Activated CD8-positive, alpha-beta memory T cell treated with anti-CD3 and anti-CD28 coated beads, Interleukin-2, amount 50 U/mL, for 48 hours (primary cell): ENCODE results near the gene MCRS1.
"Not testable (repeated sequence)": the region's sequence is repeated elsewhere in the genome, so short reads cannot be mapped to it uniquely, and the experiment has no call there.

ENCODE experiments used
- DNase-seq: peaks from one replicate; pipeline ENCODE4 v3.0.0-alpha.2; 2020

The MCRS1 gene

GRCh38 chr12:49567611-49568441 lies at the start of gene MCRS1:
Gene MCRS1 (minus strand): TSS chr12:49568142. CDS start chr12:49566731, 1,411 bp downstream.
- DNase-seq: peak; percentile 95

- no peak for DNase-seq
Observed at GRCh38 chr12:49616533-49617219, 48.7 kb upstream of the MCRS1 start.

- DNase-seq: no peak
Observed at GRCh38 chr12:49615725-49616124, 47.8 kb upstream of the MCRS1 start.

GRCh38 chr12:49612210-49612609 lies 44.3 kb upstream of the MCRS1 start:
- DNase-seq: no peak

GRCh38 chr12:49610785-49611184 lies 42.8 kb upstream of the MCRS1 start:
- not testable (repeated sequence) for DNase-seq

GRCh38 chr12:49609875-49610154 lies 41.9 kb upstream of the MCRS1 start:
- DNase-seq: no peak

GRCh38 chr12:49609059-49609874 lies 41.3 kb upstream of the MCRS1 start:
- DNase-seq: peak; percentile 32

- DNase-seq: not testable (repeated sequence)
Observed at GRCh38 chr12:49605539-49605938, 37.6 kb upstream of the MCRS1 start, which contains the start of gene FAM186B. Gene FAM186B (minus strand): TSS chr12:49605639. CDS start chr12:49605477, 162 bp downstream.

GRCh38 chr12:49604856-49605255 lies 36.9 kb upstream of the MCRS1 start:
- peak; percentile 34 for DNase-seq

- no peak for DNase-seq
Observed at GRCh38 chr12:49603721-49604120, 35.8 kb upstream of the MCRS1 start.

GRCh38 chr12:49599961-49600360 lies 32.0 kb upstream of the MCRS1 start:
- DNase-seq: no peak

- DNase-seq: no peak
Observed at GRCh38 chr12:49598527-49598926, 30.6 kb upstream of the MCRS1 start.

- no peak for DNase-seq
Observed at GRCh38 chr12:49588721-49589516, 21.0 kb upstream of the MCRS1 start.

GRCh38 chr12:49588281-49588680 lies 20.3 kb upstream of the MCRS1 start:
- DNase-seq: no peak

- no peak for DNase-seq
Observed at GRCh38 chr12:49587174-49587908, 19.4 kb upstream of the MCRS1 start.

- no peak for DNase-seq
Observed at GRCh38 chr12:49585477-49586459, 17.8 kb upstream of the MCRS1 start.

- DNase-seq: no peak
Observed at GRCh38 chr12:49584591-49584990, 16.6 kb upstream of the MCRS1 start.

- no peak for DNase-seq
Observed at GRCh38 chr12:49583366-49584094, 15.6 kb upstream of the MCRS1 start.

- no peak for DNase-seq
Observed at GRCh38 chr12:49582850-49583249, 14.9 kb upstream of the MCRS1 start.

GRCh38 chr12:49582201-49582600 lies 14.3 kb upstream of the MCRS1 start:
- no peak for DNase-seq
